Smooth muscle cell (in vitro differentiated cells): Measurements from ENCODE around the gene NBAS. TPM values are rescaled to one million over a fixed set of nuclear protein-coding genes. Genes with fewer than 3 reads are reported as not detected.
"Not testable (repeated sequence)": the region's sequence is repeated elsewhere in the genome, so short reads cannot be mapped to it uniquely, and the experiment has no call there.

ENCODE experiments used
- DNase-seq: peaks from one replicate; lab custom pipeline; 2025; ENCODE audit not compliant: unreplicated experiment; lab: John Stamatoyannopoulos, UW
- H2AFZ ChIP-seq: fragments of 200-600 bp; sonication (generic); 2 replicates; pipeline ENCODE4 v1.6.0; 2016; ENCODE audit warnings: antibody characterized with exemption, low read depth, mild to moderate bottlenecking
- H3F3A ChIP-seq: fragments of 200-600 bp; sonication (generic); 2 replicates; pipeline ENCODE4 v1.6.0; 2017; ENCODE audit warnings: antibody characterized with exemption, low read depth
- H3K27ac ChIP-seq: fragments of 200-600 bp; sonication (generic); 2 replicates; pipeline ENCODE4 v1.5.1; 2016; ENCODE audit warnings: low read depth, mild to moderate bottlenecking
- H3K27me3 ChIP-seq: fragments of 200-600 bp; sonication (generic); 2 replicates; pipeline ENCODE4 v1.6.1; 2016; ENCODE audit warnings: low read depth, mild to moderate bottlenecking
- H3K36me3 ChIP-seq: fragments of 200-600 bp; sonication (generic); 2 replicates; pipeline ENCODE4 v1.5.1; 2016; ENCODE audit warnings: low read depth
- H3K4me1 ChIP-seq: fragments of 200-600 bp; sonication (generic); 2 replicates; pipeline ENCODE4 v1.5.1; 2016; ENCODE audit warnings: low read depth
- H3K4me2 ChIP-seq: fragments of 200-600 bp; sonication (generic); 2 replicates; pipeline ENCODE4 v1.6.0; 2016; ENCODE audit warnings: mild to moderate bottlenecking
- H3K4me3 ChIP-seq: fragments of 200-600 bp; sonication (generic); 2 replicates; pipeline ENCODE4 v1.5.1; 2016; ENCODE audit warnings: mild to moderate bottlenecking
- H3K79me2 ChIP-seq: fragments of 200-600 bp; sonication (generic); 2 replicates; pipeline ENCODE4 v1.6.0; 2016; ENCODE audit warnings: low read depth, mild to moderate bottlenecking
- H3K9ac ChIP-seq: fragments of 200-600 bp; sonication (generic); 2 replicates; pipeline ENCODE4 v1.6.0; 2016; ENCODE audit warnings: low read depth
- H3K9me3 ChIP-seq: fragments of 200-600 bp; sonication (generic); replicated peaks from 2 replicates; pipeline ENCODE4 v1.5.1; 2016; ENCODE audit warnings: low read depth
- H4K20me1 ChIP-seq: fragments of 200-600 bp; sonication (generic); 2 replicates; pipeline ENCODE4 v1.6.0; 2016; ENCODE audit warnings: low read depth
- CTCF ChIP-seq: fragments of 200-600 bp; sonication (generic); IDR thresholded peaks from 2 replicates; pipeline ENCODE4 v1.5.1; 2017; ENCODE audit warnings: borderline replicate concordance, mild to moderate bottlenecking, antibody characterized with exemption; ENCODE audit not compliant: insufficient read depth, poor library complexity, severe bottlenecking
- WGBS: methylation state at CpG from one replicate; pipeline ENCODE4 v1.1.7; 2016; ENCODE audit warnings: low lambda C conversion rate; 5-methylcytosine and 5-hydroxymethylcytosine counted together
- polyA plus RNA-seq: library from polyadenylated mRNA; unstranded; fragments of >200 nt; fragmentation: Nextera tagmentation; extraction: Ambion mirVana; gene quantifications from 2 replicates; pipeline ENCODE4 v1.2.1, GENCODE V29; 2016
- total RNA-seq: library from RNA; depleted of rRNA; stranded (reverse); fragments of >200 nt; gene quantifications from 2 replicates; pipeline ENCODE4 v1.2.3, GENCODE V29; 2014

NBAS gene
- total and polyA plus RNA-seq, 2 experiments from 2014 or later = 31.2 to 51.1 TPM

DNA sequence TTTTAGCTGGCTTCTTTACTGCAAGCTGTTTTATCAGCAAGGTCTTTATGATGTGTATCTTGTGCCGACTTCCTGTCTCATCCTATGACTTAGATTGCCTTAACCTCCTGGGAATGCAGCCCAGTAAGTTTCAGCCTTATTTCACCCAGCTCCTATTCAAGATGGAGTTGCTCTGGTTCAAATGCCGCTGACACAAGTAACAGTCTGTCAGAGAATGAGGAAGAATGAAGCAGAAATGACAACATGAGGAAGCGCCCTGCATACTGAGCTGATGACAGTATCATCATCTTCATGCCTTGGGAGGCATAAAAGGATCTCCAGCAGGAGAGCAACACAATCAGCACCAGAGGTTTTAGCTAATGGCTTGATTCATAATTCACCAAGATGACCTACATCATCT, 309.4 kb downstream of the NBAS start:
- Histone ChIP-seq H3F3A (no peaks in the 10 kb centered on the region), H3K36me3 (peaks cover 9% of the 10 kb centered on the region), H4K20me1 (peaks cover 9% of the 10 kb centered on the region), H3K9ac (no peak overlapping the region), H3K27ac (no peak overlapping the region), H3K4me2 (no peak overlapping the region), H3K79me2 (no peaks in the 10 kb centered on the region), H2AFZ (no peak overlapping the region), H3K4me1 (no peaks in the 10 kb centered on the region), H3K27me3 (no peaks in the 10 kb centered on the region), H3K4me3 (no peak overlapping the region), H3K9me3 (no peaks in the 10 kb centered on the region)
- no peak for TF ChIP-seq CTCF
- 88% methylated on average over 3 of the region's 3 CpGs for WGBS
- DNase-seq = no peak

GRCh38 chr2:15250946-15251345, 310.2 kb downstream of the NBAS start:
- H3K4me2 ChIP-seq, H3K9ac ChIP-seq, H3K27me3 ChIP-seq, H3K4me1 ChIP-seq, H3K36me3 ChIP-seq, H3K9me3 ChIP-seq, H3K79me2 ChIP-seq, H4K20me1 ChIP-seq, H2AFZ ChIP-seq, DNase-seq, H3K27ac ChIP-seq, H3K4me3 ChIP-seq, H3F3A ChIP-seq: not testable (repeated sequence)
- WGBS = 100% methylated on average over 3 of the region's 3 CpGs

GRCh38 chr2:15246870-15247269, 314.3 kb downstream of the NBAS start:
- H3K36me3 ChIP-seq = peaks cover 9% of the 10 kb centered on the region
- no peak overlapping the region for H3K9ac ChIP-seq
- no peaks in the 10 kb centered on the region for H3F3A ChIP-seq
- no peak overlapping the region for H3K4me2 ChIP-seq
- no peak overlapping the region for H3K4me3 ChIP-seq
- no peak for TF ChIP-seq CTCF
- no peaks in the 10 kb centered on the region for H3K27me3 ChIP-seq
- no peaks in the 10 kb centered on the region for H3K9me3 ChIP-seq
- no peaks in the 10 kb centered on the region for H3K4me1 ChIP-seq
- H4K20me1 ChIP-seq = peaks cover 17% of the 10 kb centered on the region
- no peaks in the 10 kb centered on the region for H3K79me2 ChIP-seq
- H3K27ac ChIP-seq = no peak overlapping the region
- 97% methylated on average over 5 of the region's 5 CpGs for WGBS
- DNase-seq = no peak
- H2AFZ ChIP-seq = no peak overlapping the region

DNA sequence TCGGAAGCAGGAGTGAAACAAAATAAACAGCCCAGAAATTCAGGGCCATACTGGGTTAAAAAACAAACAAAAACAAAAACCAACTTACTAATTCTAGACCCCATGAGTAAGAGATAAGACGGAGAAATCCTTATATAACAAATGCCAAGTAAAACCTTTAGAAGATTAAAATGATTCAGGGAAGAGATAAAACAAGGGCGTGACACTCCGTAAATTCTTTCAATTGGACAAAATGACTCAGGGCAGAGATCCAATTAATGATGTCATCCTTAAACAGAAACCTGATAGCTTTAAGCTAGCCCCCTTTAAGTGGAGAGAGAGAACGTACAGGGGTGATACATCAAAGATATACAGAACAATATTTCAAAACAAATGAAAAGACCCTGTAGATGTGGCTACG, 317.4 kb downstream of the NBAS start:
- Histone ChIP-seq H3K36me3 (no peaks in the 10 kb centered on the region), H3K9ac (no peak overlapping the region), H3K4me1 (no peaks in the 10 kb centered on the region), H4K20me1 (peaks cover 23% of the 10 kb centered on the region), H3K9me3 (no peaks in the 10 kb centered on the region), H2AFZ (no peak overlapping the region), H3K27me3 (no peaks in the 10 kb centered on the region), H3F3A (no peaks in the 10 kb centered on the region), H3K4me2 (no peak overlapping the region), H3K79me2 (no peaks in the 10 kb centered on the region), H3K27ac (no peak overlapping the region), H3K4me3 (no peak overlapping the region)
- DNase-seq = no peak
- TF ChIP-seq CTCF = no peak
- 41% methylated on average over 6 of the region's 6 CpGs for WGBS
